HG02798 (cell line): ENCODE data around the gene NDUFS2.
"Not testable (repeated sequence)": the region's sequence is repeated elsewhere in the genome, so short reads cannot be mapped to it uniquely, and the experiment has no call there.

Experiments used
- ATAC-seq: cut with Tn5 transposase; IDR thresholded peaks from one replicate; pipeline ENCODE4 v1.9.1; 2021; ENCODE audit warnings: mild to moderate bottlenecking; ENCODE audit not compliant: unreplicated experiment, poor library complexity

NDUFS2 gene

GRCh38 chr1:161235957-161236775, 34.0 kb downstream of the NDUFS2 start:
- ATAC-seq = no peak

- no peak for ATAC-seq
Measured at GRCh38 chr1:161238039-161238473, 35.9 kb downstream of the NDUFS2 start, which contains the start of gene NR1I3. TSS of gene NR1I3 (minus strand) at chr1:161238203. CDS start at chr1:161236565, 1,638 bp downstream.

DNA sequence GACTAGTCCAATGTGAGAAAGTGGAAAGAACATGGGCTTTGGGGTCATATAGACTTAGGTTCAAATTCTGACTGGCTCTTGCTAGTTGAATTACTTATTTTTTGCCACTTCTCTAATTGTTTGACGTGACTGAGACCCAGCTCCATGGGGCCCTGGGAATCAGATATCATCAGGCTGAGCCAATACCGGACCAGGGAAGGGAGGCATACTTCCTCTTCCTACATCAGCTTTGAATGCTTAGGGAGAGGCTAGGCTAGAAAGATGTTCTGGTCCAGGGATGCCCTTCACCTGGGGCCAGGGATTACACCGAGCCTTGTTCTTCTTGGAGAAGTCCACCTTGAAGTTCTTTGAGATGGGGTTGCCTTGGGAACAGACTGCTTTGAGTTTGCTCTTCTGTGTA, 39.5 kb downstream of the NDUFS2 start:
- ATAC-seq = no peak

DNA sequence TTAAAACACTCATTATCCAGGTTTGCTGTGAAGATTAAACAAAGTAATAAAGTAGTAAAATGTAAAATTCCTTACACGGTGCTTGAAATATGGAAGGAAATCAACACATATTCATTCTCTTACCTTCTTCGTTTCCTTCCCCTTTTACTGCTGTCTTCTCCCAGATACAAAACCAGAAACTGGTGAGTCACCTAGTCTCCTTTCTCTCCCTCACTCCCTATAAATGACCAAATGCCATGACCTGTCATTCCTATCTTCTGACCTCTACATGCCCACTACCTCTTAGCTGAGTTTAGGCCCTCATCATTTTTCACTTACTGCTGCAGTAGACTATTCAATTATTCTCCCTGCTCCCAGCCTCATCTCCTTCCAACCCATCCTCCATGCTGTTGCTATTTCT, 40.1 kb downstream of the NDUFS2 start:
- no peak for ATAC-seq

GRCh38 chr1:161244888-161245287, 42.7 kb downstream of the NDUFS2 start:
- ATAC-seq = no peak

- ATAC-seq = not testable (repeated sequence)
Measured at GRCh38 chr1:161250100-161250499, 47.9 kb downstream of the NDUFS2 start.

DNA sequence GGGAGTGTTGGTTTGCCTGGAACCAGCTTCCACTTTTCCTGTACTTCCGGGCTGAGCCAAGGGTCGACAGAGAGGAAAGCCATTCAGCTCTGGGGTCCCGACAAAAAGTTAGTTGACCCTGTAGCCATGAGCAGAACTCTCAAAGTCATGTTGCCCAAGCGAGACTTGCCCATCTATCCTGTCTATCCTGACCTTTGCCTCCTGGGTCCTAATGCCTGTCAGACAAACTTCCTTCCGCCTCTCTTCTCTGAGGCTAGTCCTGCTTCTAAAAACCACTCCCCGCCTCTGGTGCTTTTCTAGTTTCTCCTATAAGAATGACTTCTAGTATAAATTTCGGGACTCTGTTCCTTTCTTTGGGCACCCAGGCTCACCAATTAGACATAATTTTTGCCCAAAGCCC, 48.7 kb downstream of the NDUFS2 start:
- ATAC-seq = no peak

DNA sequence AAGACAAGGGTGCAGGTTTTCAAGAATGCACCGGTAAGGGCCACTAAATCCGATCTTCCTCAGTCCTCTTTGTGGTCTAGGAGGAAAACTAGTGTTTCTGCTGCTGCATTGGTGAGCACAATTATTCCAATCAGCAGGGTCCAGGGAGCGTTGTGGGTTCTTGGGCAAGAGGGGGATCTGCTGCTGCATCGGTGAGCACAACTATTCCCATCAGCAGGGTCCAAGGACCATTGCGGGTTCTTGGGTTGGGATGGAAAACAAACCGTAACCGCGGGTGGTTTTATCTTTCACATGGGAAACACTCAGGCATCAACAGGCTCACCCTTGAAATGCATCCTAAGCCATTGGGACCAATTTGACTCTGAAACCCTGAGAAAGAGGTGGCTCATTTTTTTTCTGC, 49.4 kb downstream of the NDUFS2 start:
- no peak for ATAC-seq

- ATAC-seq = not testable (repeated sequence)
Measured at GRCh38 chr1:161255302-161255701, 53.1 kb downstream of the NDUFS2 start.

DNA sequence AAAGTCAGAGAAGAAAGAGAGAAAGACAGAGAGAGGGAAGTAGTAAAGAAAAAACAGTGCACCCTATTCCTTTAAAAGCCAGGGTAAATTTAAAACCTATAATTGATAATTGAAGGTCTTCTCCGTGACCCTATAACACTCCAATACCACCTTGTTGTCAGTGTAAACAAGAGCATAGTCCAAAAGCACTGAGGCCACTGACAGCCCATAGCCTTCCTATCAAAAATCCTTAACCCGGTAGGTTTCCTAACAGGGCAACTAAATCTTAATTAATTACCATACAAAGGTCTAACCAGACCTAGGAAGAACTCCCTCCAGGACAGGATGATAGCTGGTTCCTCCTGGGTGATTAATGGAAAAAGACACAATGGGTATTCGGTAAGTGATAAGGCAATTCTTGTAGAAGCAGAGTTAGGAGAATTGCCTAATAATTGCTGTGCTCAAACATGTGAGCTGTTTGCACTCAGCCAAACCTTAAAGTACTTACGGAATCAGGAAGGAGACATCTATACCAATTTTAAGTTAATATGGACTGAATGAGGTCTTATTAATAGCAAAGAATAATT, 53.9 kb downstream of the NDUFS2 start:
- ATAC-seq = not testable (repeated sequence)

DNA sequence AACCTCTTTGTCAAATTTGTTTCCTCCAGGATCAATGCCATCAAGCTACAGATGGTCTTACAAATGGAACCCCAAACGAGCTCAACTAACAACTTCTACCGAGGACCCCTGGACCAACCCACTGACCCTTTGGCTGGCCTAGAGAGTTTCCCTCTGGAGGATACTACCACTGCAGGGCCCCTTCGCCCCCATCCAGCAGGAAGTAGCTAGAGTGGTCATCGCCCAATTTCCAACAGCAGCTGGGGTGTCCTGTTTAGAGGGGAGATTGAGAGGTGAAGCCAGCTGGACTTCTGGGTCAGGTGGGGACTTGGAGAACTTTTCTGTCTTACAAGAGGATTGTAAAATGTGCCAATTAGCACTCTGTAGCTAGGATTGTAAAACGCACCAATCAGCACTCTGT, 54.9 kb downstream of the NDUFS2 start:
- not testable (repeated sequence) for ATAC-seq

DNA sequence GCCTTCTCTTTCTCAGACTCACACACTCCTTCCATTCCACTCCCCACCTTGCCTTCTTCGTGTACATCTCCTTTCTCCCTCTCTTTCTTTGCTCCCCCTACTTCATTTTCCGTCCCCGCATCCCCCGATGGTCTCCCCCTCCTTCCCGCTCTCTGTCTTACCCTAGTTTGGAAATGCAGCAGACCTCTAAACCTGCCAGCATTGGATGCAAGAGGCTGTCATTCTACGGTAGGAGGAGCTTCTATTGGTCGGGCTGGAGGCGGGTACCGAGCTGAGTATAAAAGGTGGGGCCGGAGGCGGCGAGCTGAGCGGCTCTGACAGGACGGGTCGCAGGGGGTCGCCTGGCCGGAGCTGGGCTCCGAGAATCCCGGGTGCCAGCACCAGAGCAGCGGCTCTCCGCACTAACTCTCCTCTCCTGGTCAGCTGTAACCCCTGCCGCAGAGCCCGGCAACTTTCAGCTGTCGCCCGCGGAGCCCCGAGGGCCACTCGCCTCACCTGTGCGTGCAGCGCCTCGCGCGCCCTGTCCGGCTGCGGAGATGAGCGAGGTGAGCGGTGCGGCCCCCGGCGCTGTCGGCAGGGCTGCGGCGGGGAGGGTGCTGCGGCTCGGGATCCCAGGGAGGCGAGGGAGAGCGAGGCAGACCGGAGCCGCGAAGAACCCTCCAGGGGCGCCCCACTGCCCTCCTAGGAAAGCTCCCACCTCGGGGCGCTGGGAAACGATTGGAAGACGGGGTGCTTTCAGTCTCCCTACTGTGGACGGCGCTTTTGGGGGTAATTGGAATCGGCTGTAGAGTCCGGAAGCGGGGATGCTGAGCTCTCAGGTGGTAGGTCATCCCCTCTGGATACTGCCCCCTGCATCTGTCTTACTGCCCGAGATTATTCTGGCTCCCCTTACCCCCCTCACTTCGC, 56.5 kb downstream of the NDUFS2 start, which contains the start of gene PCP4L1:
TSS of gene PCP4L1 (plus strand) at position 307 of the 906 bp plus-strand sequence. CDS start at position 537, 230 bp downstream.
- ATAC-seq = peak; percentile 57

- ATAC-seq = no peak
Measured at GRCh38 chr1:161259345-161259702, 57.2 kb downstream of the NDUFS2 start.

GRCh38 chr1:161259765-161260164, 57.6 kb downstream of the NDUFS2 start:
- ATAC-seq = no peak

DNA sequence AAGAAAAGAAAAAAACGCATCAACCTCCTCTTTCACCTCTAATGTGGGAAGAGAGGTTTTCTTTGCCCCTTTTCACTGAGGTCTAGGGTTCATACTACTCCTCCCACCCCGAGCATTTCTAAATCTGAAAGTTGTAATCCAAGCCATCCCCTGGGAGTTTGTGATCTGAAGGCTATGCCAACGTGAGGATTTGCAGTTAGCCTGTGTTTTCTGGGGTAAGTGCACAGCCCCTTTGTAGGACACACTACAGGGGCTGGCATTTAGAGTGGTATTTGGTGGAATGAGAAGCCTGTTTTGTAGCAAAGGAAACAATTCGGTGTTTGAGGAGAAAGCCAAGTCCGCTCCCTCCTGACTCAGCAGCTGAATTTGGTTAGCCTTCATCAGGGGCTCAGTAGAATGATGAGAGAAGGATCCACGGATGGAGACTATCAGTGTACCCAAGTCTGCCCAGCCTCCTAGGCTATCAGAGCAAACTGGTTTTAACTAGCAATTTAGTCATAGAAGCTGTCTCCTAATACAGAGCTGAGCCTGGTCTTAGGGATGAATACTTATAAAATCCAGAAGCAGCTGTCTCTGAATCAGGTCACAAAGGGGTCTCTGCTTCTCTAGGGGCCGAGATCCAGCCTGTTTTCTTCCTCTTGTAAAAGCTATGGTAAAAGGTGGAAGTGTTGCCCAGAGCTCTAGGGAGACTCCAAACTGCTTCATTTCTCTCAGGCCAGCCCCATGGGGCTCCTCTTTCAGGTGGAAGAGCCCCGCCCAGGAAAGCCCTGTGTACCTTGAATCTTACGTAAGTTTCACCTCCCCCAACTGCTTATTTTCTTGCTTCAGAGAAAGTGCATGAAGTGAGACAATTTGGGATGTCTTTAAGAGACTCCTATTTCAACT, 58.5 kb downstream of the NDUFS2 start:
- ATAC-seq = no peak

GRCh38 chr1:161261261-161262235, 59.4 kb downstream of the NDUFS2 start:
- no peak for ATAC-seq
